IMR-90 (cell line): Measurements from ENCODE around the gene ZNF132. TPM values are rescaled to one million over a fixed set of nuclear protein-coding genes. Genes with fewer than 3 reads are reported as not detected.

ENCODE experiments used
- ATAC-seq: fragments of 200-7000 bp; cut with Tn5 transposase; 2 replicates; pipeline ENCODE4 v1.9.1; 2020; ENCODE audit warnings: low read depth, mild to moderate bottlenecking, moderate library complexity
- BruUV-seq: library from RNA; stranded (reverse); fragments of 400-500 nt; replicated peaks from 2 replicates; lab custom pipeline; 2021; lab: Mats Ljungman, UMichigan
- CTCF ChIA-PET: fragments of 300-600 bp; formaldehyde crosslinking; extraction: SDS; loops from one replicate; lab custom pipeline; 2021; ENCODE audit warnings: antibody characterized with exemption; lab: Yijun Ruan, JAX
- POLR2A ChIA-PET: fragments of 300-600 bp; sonication (Branson Sonifier 250); formaldehyde crosslinking; loops from one replicate; lab custom pipeline; 2022; ENCODE audit warnings: antibody characterized with exemption; ENCODE audit not compliant: unreplicated experiment; lab: Charles Lee
- DNase-seq: peaks from one replicate; pipeline ENCODE4 v3.0.0; 2013
- H2AFZ ChIP-seq: replicated peaks from 2 replicates; pipeline ENCODE3; 2013; ENCODE audit warnings: low read length, mild to moderate bottlenecking; ENCODE audit not compliant: poor library complexity
- H2AK5ac ChIP-seq: 2 replicates; pipeline ENCODE4 v1.6.1; 2013; ENCODE audit warnings: low read depth, low read length, inconsistent platforms
- H2AK9ac ChIP-seq: replicated peaks from 2 replicates; pipeline ENCODE3; 2013; ENCODE audit warnings: mild to moderate bottlenecking, low read depth, low read length, moderate library complexity; ENCODE audit not compliant: poor library complexity
- H2BK120ac ChIP-seq: 2 replicates; pipeline ENCODE4 v1.6.1; 2013; ENCODE audit warnings: low read depth, low read length, inconsistent platforms
- H2BK15ac ChIP-seq: 3 replicates; pipeline ENCODE4 v1.6.1; 2013; ENCODE audit warnings: low read depth, low read length, inconsistent platforms
- H2BK20ac ChIP-seq: 2 replicates; pipeline ENCODE4 v1.6.1; 2013; ENCODE audit warnings: low read depth, mild to moderate bottlenecking, inconsistent platforms, low read length, moderate library complexity
- H2BK5ac ChIP-seq: 2 replicates; pipeline ENCODE4 v1.6.1; 2013; ENCODE audit warnings: mild to moderate bottlenecking, low read depth, low read length, inconsistent platforms; ENCODE audit not compliant: poor library complexity, severe bottlenecking
- H3K14ac ChIP-seq: replicated peaks from 2 replicates; pipeline ENCODE4 v1.6.1; 2013; ENCODE audit warnings: low read depth, low read length, inconsistent platforms
- H3K18ac ChIP-seq: 2 replicates; pipeline ENCODE4 v1.6.1; 2013; ENCODE audit warnings: low read depth, low read length, control low read depth
- H3K23ac ChIP-seq: 2 replicates; pipeline ENCODE4 v1.6.1; 2013; ENCODE audit warnings: low read depth, low read length, inconsistent platforms
- H3K27ac ChIP-seq: 2 replicates; pipeline ENCODE4 v1.5.1; 2013; ENCODE audit warnings: mild to moderate bottlenecking, control low read depth, low read length; ENCODE audit not compliant: insufficient read depth
- H3K27me3 ChIP-seq: 2 replicates; pipeline ENCODE4 v1.6.1; 2013; ENCODE audit warnings: low read length; ENCODE audit not compliant: control insufficient read depth, insufficient read depth
- H3K36me3 ChIP-seq: 2 replicates; pipeline ENCODE4 v1.6.1; 2013; ENCODE audit warnings: low read length, mixed read lengths; ENCODE audit not compliant: control insufficient read depth, insufficient read depth
- H3K4ac ChIP-seq: 2 replicates; pipeline ENCODE4 v1.6.1; 2013; ENCODE audit warnings: low read depth, low read length, inconsistent platforms
- H3K4me1 ChIP-seq: 2 replicates; pipeline ENCODE4 v1.6.1; 2013; ENCODE audit warnings: low read length, mixed read lengths; ENCODE audit not compliant: control insufficient read depth, insufficient read depth
- H3K4me2 ChIP-seq: 2 replicates; pipeline ENCODE4 v1.6.1; 2013; ENCODE audit warnings: low read depth, mild to moderate bottlenecking, control low read depth, low read length, moderate library complexity
- H3K4me3 ChIP-seq: 2 replicates; pipeline ENCODE4 v1.5.1; 2013; ENCODE audit warnings: low read depth, mild to moderate bottlenecking, control low read depth, low read length, moderate library complexity; ENCODE audit not compliant: insufficient read depth
- H3K56ac ChIP-seq: 2 replicates; pipeline ENCODE4 v1.6.1; 2013; ENCODE audit warnings: low read length, inconsistent platforms; ENCODE audit not compliant: insufficient read depth; ENCODE audit errors: extremely low read depth
- H3K79me1 ChIP-seq, 2 experiments: 2 replicates each; pipeline ENCODE4 v1.6.1; 2013; ENCODE audit warnings: low read length in 2 of 2, inconsistent platforms in 1 of 2, low read depth in 1 of 2
- H3K9ac ChIP-seq: 2 replicates; pipeline ENCODE4 v1.6.1; 2013; ENCODE audit warnings: low read depth, low read length, control low read depth
- H3K9me1 ChIP-seq: 2 replicates; pipeline ENCODE4 v1.6.1; 2013; ENCODE audit warnings: low read length, inconsistent platforms; ENCODE audit not compliant: insufficient read depth
- H3K9me3 ChIP-seq: 2 replicates; pipeline ENCODE4 v1.6.1; 2013; ENCODE audit warnings: low read length; ENCODE audit not compliant: control insufficient read depth, insufficient read depth
- H4K20me1 ChIP-seq: 2 replicates; pipeline ENCODE4 v1.6.1; 2013; ENCODE audit warnings: low read length, inconsistent platforms; ENCODE audit not compliant: insufficient read depth
- H4K5ac ChIP-seq: 2 replicates; pipeline ENCODE4 v1.6.1; 2013; ENCODE audit warnings: mild to moderate bottlenecking, low read depth, low read length, control low read depth
- H4K8ac ChIP-seq, 2 experiments: 2 replicates each; pipeline ENCODE4 v1.6.1; 2013; ENCODE audit warnings: low read depth in 2 of 2, low read length in 2 of 2, control low read depth in 1 of 2, inconsistent platforms in 1 of 2
- H4K91ac ChIP-seq: 2 replicates; pipeline ENCODE4 v1.6.1; 2013; ENCODE audit warnings: low read depth, low read length, inconsistent platforms; ENCODE audit not compliant: insufficient read depth
- BHLHE40 ChIP-seq: fragments of 150-350 bp; IDR thresholded peaks from 2 replicates; pipeline ENCODE4 v1.6.1; 2016; ENCODE audit warnings: mild to moderate bottlenecking, low read depth, low read length
- CEBPB ChIP-seq: IDR thresholded peaks from 2 replicates; pipeline ENCODE4 v1.6.1; 2012; ENCODE audit warnings: low read depth, low read length, improper control_type of control experiment
- CHD1 ChIP-seq: IDR thresholded peaks from 2 replicates; pipeline ENCODE4 v1.6.1; 2012; ENCODE audit warnings: low read depth, low read length, improper control_type of control experiment
- FOS ChIP-seq: fragments of 150-350 bp; IDR thresholded peaks from 2 replicates; pipeline ENCODE4 v1.6.1; 2016; ENCODE audit warnings: low read depth, low read length
- MAFK ChIP-seq: IDR thresholded peaks from 2 replicates; pipeline ENCODE4 v1.6.1; 2012; ENCODE audit warnings: low read depth, low read length, improper control_type of control experiment
- MAZ ChIP-seq: IDR thresholded peaks from 2 replicates; pipeline ENCODE4 v1.6.1; 2012; ENCODE audit warnings: low read depth, mild to moderate bottlenecking, low read length, improper control_type of control experiment, moderate library complexity, borderline replicate concordance
- MXI1 ChIP-seq: IDR thresholded peaks from 2 replicates; pipeline ENCODE4 v1.6.1; 2012; ENCODE audit warnings: low read depth, mild to moderate bottlenecking, low read length, moderate library complexity, borderline replicate concordance
- NFE2L2 ChIP-seq: fragments of 150-350 bp; IDR thresholded peaks from 2 replicates; pipeline ENCODE4 v1.6.1; 2016; ENCODE audit warnings: low read depth, mild to moderate bottlenecking, low read length
- POLR2A ChIP-seq: IDR thresholded peaks from 2 replicates; pipeline ENCODE4 v1.6.1; 2012; ENCODE audit warnings: mild to moderate bottlenecking, low read depth, low read length
- RAD21 ChIP-seq: IDR thresholded peaks from 2 replicates; pipeline ENCODE4 v1.6.1; 2012; ENCODE audit warnings: low read length, improper control_type of control experiment
- RCOR1 ChIP-seq: IDR thresholded peaks from 2 replicates; pipeline ENCODE4 v1.6.1; 2012; ENCODE audit warnings: mild to moderate bottlenecking, low read length, improper control_type of control experiment; ENCODE audit not compliant: insufficient replicate concordance
- RFX5 ChIP-seq: IDR thresholded peaks from 2 replicates; pipeline ENCODE4 v1.8.0; 2012; ENCODE audit warnings: low read depth, mild to moderate bottlenecking, low read length, moderate library complexity
- SMC3 ChIP-seq: fragments of 150-350 bp; IDR thresholded peaks from 2 replicates; pipeline ENCODE4 v1.6.1; 2016; ENCODE audit warnings: low read depth, mild to moderate bottlenecking, antibody characterized with exemption, low read length, moderate library complexity
- WGBS, 2 experiments: methylation state at CpG; one replicate each; pipeline versions ENCODE4 v1.1.5 to v1.1.7; 2013; ENCODE audit warnings: missing lambda C conversion rate in 2 of 2; ENCODE audit not compliant: insufficient read length in 1 of 2; ENCODE audit errors: extremely low coverage in 2 of 2; 5-methylcytosine and 5-hydroxymethylcytosine counted together
- dilution Hi-C: fragments of 300-500 bp; cut with HindIII; formaldehyde crosslinking; loops from one replicate; pipeline ENCODE4 v1.14.3; 2018; ENCODE audit warnings: low sequenced_read_pairs; ENCODE audit not compliant: unreplicated experiment
- in situ Hi-C: fragments of 300-500 bp; cut with MboI; formaldehyde crosslinking; loops from 3 replicates; pipeline ENCODE4 v1.14.3; 2019; ENCODE audit warnings: low sequenced_read_pairs, inconsistent platforms, mixed read lengths
- intact Hi-C: fragments of 100-400 bp; cut with micrococcal nuclease; formaldehyde crosslinking; loops from 2 replicates; pipeline ENCODE4 v1.10.0; 2022
- polyA plus RNA-seq, 3 experiments: library from polyadenylated mRNA; depleted of rRNA; stranded (reverse); fragments of >200 nt; gene quantifications; 2 replicates each; pipeline ENCODE4 v1.2.3, GENCODE V29; 2012; ENCODE audit warnings: low replicate concordance in 1 of 3
- total RNA-seq: library from RNA; depleted of rRNA; stranded (reverse); fragments of >200 nt; gene quantifications from 2 replicates; pipeline ENCODE4 v1.2.3, GENCODE V29; 2012
- TF ChIP-seq, protein P1 (sequence below): fragments of 150-350 bp; IDR thresholded peaks from 2 replicates; pipeline ENCODE4 v1.6.1; 2016; ENCODE audit warnings: low read depth, mild to moderate bottlenecking, low read length, moderate library complexity, borderline replicate concordance
- TF ChIP-seq, protein P2 (sequence below): conservative IDR thresholded peaks from 2 replicates; pipeline ENCODE4 v1.5.1; 2012; ENCODE audit warnings: mild to moderate bottlenecking, low read depth, low read length, improper control_type of control experiment
- TF ChIP-seq, protein P3 (sequence below): fragments of 150-350 bp; IDR thresholded peaks from 2 replicates; pipeline ENCODE4 v1.6.1; 2017; ENCODE audit warnings: mild to moderate bottlenecking, antibody characterized with exemption, low read length, low read depth

Gene ZNF132
- total and polyA plus RNA-seq, 2 of the 4 experiments (the other 2 are of a cell fraction): 2.4 to 13.6 TPM

DNA sequence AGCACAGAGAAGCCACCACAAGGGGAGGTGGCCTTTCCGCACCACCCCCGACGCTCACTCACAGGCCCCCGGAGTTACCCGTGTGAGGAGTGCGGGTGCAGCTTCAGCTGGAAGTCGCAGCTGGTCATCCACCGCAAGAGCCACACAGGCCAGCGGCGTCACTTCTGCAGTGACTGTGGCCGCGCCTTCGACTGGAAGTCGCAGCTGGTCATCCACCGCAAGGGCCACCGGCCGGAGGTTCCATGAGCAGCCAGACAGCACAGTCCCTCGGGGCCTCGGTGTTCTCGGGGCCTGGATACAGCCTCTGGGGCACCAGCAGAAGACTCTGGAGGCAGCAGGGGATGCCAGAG is 40.5 kb upstream of the ZNF132 start:
- dilution Hi-C loops: no loop called here
- TF ChIP-seq BHLHE40 (no peak), POLR2A (no peak), RFX5 (no peak), RCOR1 (no peak), NFE2L2 (no peak), RAD21 (no peak), MAFK (no peak), MXI1 (no peak), CEBPB (no peak), FOS (no peak), MAZ (no peak), CHD1 (no peak), SMC3 (no peak)
- TF ChIP-seq, protein P1, sequence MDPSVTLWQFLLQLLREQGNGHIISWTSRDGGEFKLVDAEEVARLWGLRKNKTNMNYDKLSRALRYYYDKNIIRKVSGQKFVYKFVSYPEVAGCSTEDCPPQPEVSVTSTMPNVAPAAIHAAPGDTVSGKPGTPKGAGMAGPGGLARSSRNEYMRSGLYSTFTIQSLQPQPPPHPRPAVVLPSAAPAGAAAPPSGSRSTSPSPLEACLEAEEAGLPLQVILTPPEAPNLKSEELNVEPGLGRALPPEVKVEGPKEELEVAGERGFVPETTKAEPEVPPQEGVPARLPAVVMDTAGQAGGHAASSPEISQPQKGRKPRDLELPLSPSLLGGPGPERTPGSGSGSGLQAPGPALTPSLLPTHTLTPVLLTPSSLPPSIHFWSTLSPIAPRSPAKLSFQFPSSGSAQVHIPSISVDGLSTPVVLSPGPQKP: no peak
- TF ChIP-seq, protein P2, sequence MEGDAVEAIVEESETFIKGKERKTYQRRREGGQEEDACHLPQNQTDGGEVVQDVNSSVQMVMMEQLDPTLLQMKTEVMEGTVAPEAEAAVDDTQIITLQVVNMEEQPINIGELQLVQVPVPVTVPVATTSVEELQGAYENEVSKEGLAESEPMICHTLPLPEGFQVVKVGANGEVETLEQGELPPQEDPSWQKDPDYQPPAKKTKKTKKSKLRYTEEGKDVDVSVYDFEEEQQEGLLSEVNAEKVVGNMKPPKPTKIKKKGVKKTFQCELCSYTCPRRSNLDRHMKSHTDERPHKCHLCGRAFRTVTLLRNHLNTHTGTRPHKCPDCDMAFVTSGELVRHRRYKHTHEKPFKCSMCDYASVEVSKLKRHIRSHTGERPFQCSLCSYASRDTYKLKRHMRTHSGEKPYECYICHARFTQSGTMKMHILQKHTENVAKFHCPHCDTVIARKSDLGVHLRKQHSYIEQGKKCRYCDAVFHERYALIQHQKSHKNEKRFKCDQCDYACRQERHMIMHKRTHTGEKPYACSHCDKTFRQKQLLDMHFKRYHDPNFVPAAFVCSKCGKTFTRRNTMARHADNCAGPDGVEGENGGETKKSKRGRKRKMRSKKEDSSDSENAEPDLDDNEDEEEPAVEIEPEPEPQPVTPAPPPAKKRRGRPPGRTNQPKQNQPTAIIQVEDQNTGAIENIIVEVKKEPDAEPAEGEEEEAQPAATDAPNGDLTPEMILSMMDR: no peak
- TF ChIP-seq, protein P3, sequence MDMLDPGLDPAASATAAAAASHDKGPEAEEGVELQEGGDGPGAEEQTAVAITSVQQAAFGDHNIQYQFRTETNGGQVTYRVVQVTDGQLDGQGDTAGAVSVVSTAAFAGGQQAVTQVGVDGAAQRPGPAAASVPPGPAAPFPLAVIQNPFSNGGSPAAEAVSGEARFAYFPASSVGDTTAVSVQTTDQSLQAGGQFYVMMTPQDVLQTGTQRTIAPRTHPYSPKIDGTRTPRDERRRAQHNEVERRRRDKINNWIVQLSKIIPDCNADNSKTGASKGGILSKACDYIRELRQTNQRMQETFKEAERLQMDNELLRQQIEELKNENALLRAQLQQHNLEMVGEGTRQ: no peak
- H3K4me3 ChIP-seq: no peak overlapping the region
- no peak overlapping the region for H2BK120ac ChIP-seq
- H2AK9ac ChIP-seq: no peak overlapping the region
- peaks cover 11% of the 10 kb centered on the region for H3K36me3 ChIP-seq
- in situ Hi-C loops: no loop called here
- no peak overlapping the region for H3K9ac ChIP-seq
- no peaks in the 10 kb centered on the region for H4K20me1 ChIP-seq
- ChIA-PET POLR2A (no interaction called here), CTCF (no interaction called here)
- H4K8ac ChIP-seq: no peak overlapping the region
- H3K79me1 ChIP-seq: peaks cover 6 to 20% of the 10 kb centered on the region in 2 experiments; a peak in 2 of 4 replicates
- H2BK15ac ChIP-seq: no peak overlapping the region
- peaks cover 7% of the 10 kb centered on the region for H3K4me1 ChIP-seq
- no peak overlapping the region for H3K4me2 ChIP-seq
- intact Hi-C loops: no loop called here
- no peak overlapping the region for H2BK5ac ChIP-seq
- H3K4ac ChIP-seq: no peak overlapping the region
- ATAC-seq: no peak
- H3K14ac ChIP-seq: no peak overlapping the region
- H3K27me3 ChIP-seq: no peaks in the 10 kb centered on the region
- WGBS, 2 experiments: 94% methylated on average over 15 of the region's 20 CpGs; no CpG with 5 or more reads in 1 of the 2 experiments
- peaks cover 12% of the 10 kb centered on the region for H3K9me1 ChIP-seq
- BruUV-seq: no TSS peak
- no peak overlapping the region for H2AFZ ChIP-seq
- no peak for DNase-seq
- H4K91ac ChIP-seq: no peak overlapping the region
- no peak overlapping the region for H3K27ac ChIP-seq
- no peak overlapping the region for H4K5ac ChIP-seq
- H3K23ac ChIP-seq: no peak overlapping the region
- H2AK5ac ChIP-seq: no peak overlapping the region
- no peak overlapping the region for H2BK20ac ChIP-seq
- no peaks in the 10 kb centered on the region for H3K9me3 ChIP-seq
- no peak overlapping the region for H3K56ac ChIP-seq
- no peak overlapping the region for H3K18ac ChIP-seq
